HG03095 (cell line): ENCODE measurements around the gene TRPM4.
"Not testable (repeated sequence)": the region's sequence is repeated elsewhere in the genome, so short reads cannot be mapped to it uniquely, and the experiment has no call there.

Experiments
- ATAC-seq: cut with Tn5 transposase; IDR thresholded peaks from one replicate; pipeline ENCODE4 v1.9.1; 2021; ENCODE audit warnings: moderate library complexity; ENCODE audit not compliant: unreplicated experiment

Gene TRPM4

DNA sequence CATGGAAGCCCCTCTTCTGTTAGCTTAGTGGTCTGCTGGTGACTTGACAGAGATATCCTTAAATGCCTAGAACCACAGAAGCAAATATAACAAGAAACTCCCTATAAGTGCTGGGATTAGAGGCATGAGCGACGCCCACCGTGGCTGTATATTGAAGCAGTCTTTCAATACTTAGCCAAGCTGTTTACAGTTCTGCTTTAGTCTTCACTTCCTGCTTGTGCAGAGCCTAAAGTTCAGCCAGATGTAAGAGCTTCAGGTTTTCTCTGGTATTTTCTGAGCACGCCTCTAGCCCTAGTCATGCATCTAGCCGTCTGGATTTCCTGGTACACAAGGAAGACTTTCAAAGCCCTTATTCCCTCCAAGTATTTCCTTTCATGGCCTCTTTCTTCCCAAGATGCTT lies 28.5 kb downstream of the TRPM4 start:
- no peak for ATAC-seq

DNA sequence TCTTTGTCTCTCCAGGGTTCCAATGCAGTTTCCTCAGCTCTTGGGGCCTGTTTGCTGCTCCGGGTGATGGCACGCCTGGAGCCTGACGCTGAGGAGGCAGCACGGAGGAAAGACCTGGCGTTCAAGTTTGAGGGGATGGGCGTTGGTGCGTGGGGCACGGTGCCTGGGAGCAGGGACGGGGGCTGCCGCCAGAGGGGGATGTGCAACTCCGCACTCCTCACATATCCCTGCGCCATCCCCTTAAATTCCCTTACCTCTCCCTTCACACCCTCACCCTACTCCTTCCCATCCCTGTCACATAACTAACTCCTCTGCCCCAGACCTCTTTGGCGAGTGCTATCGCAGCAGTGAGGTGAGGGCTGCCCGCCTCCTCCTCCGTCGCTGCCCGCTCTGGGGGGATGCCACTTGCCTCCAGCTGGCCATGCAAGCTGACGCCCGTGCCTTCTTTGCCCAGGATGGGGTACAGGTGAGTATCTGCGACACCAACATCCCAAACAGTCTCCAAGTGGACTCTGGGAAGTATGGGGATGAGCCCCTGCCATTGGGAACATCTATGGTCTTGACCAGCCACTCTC lies 31.1 kb downstream of the TRPM4 start:
- no peak for ATAC-seq

GRCh38 chr19:49189259-49189658 lies 31.7 kb downstream of the TRPM4 start:
- ATAC-seq: no peak

GRCh38 chr19:49190781-49191180 lies 33.2 kb downstream of the TRPM4 start:
- no peak for ATAC-seq

- ATAC-seq: no peak
Observed at GRCh38 chr19:49193822-49194394, 36.3 kb downstream of the TRPM4 start.

DNA sequence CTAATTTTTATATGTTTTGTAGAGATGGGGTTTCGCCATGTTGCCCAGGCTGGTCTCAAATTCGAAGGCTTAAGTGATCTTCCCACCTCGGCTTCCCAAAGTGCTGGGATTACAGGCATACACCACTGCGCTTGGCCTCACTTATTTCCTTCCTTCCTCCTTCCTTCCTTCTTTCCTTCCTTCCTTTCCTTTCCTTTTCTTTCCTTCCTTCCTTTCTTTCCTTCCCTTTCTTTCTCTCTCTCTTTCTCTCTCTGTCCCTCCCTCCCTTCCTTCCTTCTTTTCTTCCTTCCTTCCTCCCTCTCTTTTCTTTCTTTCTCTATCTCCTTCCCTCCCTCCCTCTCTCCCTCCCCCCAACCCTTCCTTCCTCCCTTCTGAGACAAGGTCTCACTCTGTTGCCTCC lies 36.8 kb downstream of the TRPM4 start:
- ATAC-seq: no peak

DNA sequence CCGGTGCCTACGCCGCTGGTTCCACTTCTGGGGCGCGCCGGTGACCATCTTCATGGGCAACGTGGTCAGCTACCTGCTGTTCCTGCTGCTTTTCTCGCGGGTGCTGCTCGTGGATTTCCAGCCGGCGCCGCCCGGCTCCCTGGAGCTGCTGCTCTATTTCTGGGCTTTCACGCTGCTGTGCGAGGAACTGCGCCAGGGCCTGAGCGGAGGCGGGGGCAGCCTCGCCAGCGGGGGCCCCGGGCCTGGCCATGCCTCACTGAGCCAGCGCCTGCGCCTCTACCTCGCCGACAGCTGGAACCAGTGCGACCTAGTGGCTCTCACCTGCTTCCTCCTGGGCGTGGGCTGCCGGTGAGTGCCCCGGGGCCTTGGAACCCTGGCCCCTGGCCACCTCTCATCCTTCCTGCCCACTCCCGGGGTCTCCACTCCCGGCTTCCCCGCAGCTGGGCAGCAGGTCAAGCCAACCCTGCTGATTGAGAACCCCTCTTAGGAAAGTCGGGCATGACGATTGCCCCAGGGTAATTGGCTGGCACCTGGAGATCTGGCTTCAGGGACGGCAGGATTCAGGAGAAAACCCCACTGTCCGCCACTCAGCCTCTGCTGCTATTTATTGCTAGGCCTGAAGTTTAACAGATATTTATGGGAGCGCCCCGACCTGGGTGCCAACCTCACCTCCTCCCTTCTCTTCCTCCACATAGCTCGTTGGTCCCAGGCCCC lies 39.1 kb downstream of the TRPM4 start:
- ATAC-seq: no peak

DNA sequence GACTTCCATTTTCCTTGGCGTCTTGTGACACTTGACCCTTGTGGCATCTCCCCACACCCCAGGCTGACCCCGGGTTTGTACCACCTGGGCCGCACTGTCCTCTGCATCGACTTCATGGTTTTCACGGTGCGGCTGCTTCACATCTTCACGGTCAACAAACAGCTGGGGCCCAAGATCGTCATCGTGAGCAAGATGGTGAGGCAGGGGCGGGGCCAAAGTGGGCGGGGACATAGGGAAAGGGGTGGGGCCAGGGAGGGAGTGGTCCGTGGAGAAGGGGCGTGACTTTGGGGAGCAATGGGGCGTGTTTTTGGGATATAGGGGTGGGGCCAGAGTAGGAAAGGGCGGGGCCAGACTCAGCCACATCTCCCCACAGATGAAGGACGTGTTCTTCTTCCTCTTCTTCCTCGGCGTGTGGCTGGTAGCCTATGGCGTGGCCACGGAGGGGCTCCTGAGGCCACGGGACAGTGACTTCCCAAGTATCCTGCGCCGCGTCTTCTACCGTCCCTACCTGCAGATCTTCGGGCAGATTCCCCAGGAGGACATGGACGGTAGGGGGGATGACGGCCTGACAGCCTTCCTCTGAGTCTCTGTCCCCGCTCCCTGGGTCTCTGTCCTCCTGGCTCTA lies 42.8 kb downstream of the TRPM4 start:
- no peak for ATAC-seq

DNA sequence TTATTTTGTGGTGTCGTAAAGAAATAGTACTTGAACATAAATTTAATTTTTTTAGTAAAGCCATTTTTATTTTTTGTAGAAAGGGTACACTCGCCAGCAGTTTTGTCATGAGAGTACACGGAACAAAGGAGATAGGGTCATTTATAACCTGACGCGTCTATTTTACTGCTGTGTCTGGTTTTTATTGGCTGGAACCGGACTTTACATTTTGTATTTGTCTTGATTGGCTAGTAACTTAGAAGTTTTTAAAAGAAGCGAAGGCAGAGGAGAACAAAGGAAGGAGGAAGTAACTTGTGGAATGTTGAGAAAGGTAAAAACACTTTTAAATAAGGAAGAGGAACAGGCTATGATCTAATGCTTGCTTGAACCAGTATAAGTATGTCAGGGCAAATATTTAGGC lies 43.5 kb downstream of the TRPM4 start:
- no peak for ATAC-seq

- no peak for ATAC-seq
Observed at GRCh38 chr19:49205114-49205513, 47.5 kb downstream of the TRPM4 start.

- not testable (repeated sequence) for ATAC-seq
Observed at GRCh38 chr19:49209502-49209901, 51.9 kb downstream of the TRPM4 start.

- ATAC-seq: no peak
Observed at GRCh38 chr19:49210108-49210900, 52.7 kb downstream of the TRPM4 start.

GRCh38 chr19:49210901-49211451 lies 53.4 kb downstream of the TRPM4 start:
- ATAC-seq: no peak

DNA sequence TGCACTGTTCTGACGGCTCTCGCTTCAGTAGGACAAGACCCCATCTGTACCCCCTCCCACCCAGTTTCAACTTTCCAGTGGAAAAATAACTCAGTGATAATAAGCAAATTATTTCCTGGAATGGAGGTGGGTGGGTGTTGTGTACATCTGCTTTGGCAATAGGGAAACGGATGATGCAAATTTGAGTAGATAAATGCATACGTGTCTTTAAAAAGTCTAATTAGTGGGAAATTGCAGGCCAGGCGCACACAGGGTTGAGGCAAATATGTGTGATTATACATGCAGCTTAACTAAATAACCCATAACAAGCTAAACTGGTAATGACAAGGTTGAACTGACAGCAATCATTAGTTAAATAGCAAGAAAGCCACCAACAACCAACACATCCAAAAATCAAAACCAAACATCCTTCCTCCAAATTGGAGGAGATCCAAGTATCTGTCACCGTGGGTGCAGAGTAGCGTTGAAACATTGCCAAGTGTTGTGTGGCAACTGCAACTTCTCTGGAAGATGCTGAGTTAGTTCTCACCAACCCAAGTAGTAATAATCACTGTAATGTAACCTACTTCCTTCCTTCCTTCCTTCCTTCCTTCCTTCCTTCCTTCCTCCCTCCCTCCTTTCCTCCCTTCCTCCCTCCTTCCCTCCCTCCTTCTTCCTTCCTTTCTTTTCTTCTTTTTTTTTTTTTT lies 54.6 kb downstream of the TRPM4 start:
- ATAC-seq: no peak

DNA sequence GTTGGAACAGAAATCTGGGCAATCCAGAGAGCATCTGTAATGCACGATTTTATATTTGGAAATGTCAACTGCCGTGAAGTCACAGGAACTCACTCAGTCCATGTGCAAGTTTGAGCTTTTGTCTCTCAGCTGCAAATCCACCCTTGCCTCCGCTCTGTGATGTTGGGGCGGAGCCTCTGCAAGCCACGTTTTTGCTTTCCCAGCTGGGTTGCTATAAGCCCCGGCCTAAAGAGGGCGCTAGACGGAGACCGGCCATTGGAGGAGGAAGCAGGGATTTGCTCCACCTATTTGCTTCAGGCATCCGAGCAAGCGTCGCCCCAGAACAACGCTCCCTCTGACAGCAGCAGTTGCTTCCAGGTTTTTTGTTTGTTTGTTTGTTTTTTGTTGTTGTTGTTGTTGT lies 56.2 kb downstream of the TRPM4 start:
- ATAC-seq: no peak

- no peak for ATAC-seq
Observed at GRCh38 chr19:49214701-49215100, 57.1 kb downstream of the TRPM4 start.

DNA sequence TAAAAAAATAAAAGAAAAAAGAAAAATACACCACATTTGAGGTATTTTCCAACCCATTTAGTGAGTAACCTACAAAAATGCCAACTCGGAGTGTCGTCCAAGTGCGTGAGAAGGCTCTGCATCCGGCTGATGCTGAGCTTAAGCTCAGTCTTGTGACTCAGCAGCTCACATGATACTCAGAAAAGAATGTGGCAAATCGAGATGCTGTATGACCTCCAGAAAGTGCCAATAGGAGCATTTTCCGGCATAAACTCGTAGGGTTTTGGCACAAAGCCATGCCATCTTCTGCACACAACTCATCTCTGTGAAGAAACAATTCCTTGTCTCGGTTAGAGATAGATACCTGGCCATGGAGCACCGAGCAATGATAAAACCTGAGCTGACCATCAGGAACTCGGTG lies 58.5 kb downstream of the TRPM4 start:
- no peak for ATAC-seq

GRCh38 chr19:49217382-49217781 lies 59.8 kb downstream of the TRPM4 start:
- no peak for ATAC-seq

DNA sequence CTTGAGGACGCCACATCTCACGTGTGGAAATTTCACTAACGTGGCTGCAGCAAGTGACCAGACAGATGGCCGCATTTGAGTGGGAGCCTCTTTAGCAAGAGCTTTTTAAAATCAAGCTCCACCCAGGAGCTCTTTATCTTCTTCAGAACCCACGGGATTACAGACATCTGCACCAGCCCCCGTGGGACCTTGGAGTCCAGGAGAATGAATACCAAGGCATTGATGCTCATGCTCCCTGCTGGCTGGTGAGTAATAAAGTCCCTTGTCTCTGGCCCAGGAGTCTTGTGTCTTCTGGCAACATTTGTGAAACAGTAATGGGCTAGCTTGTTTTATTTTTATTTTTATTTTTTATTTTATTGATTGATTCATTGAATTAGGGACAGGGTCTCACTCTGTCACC lies 64.4 kb downstream of the TRPM4 start:
- no peak for ATAC-seq

- no peak for ATAC-seq
Observed at GRCh38 chr19:49222528-49222927, 64.9 kb downstream of the TRPM4 start.
